ENCODE results near the gene CRHR2.

Gene CRHR2

GRCh38 chr7:30679664-30680063 lies 2.6 kb downstream of the CRHR2 start:
- no peak for DNase-seq (ENCODE audit: low read depth in 2 of 2)

- DNase-seq (ENCODE audit: low read depth in 2 of 2), result no peak
Measured at GRCh38 chr7:30678805-30679204, 3.5 kb downstream of the CRHR2 start.

- no peak for DNase-seq (ENCODE audit: low read depth in 2 of 2)
Measured at GRCh38 chr7:30674876-30675275, 7.4 kb downstream of the CRHR2 start.

DNA sequence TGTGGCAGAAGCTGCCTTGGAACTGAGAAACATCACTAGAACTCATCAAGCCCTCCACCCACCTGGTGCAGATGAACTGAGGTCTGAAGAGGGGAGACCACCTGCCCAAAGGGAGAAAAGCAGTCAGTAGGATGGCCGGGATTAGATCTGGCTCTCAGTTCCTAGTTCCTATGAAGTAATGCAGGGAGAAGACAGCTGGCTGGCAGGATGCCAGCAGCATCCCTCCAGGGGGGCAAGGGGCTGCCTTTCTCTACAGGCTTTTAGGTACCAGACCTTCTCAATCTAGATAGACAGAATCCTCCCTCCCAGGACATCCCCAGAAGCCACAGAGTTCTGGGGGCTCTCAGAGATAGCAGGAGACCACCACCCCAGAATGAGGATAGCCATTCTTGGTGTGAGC lies 7.8 kb downstream of the CRHR2 start:
- no peak for DNase-seq (ENCODE audit: low read depth in 2 of 2)

DNA sequence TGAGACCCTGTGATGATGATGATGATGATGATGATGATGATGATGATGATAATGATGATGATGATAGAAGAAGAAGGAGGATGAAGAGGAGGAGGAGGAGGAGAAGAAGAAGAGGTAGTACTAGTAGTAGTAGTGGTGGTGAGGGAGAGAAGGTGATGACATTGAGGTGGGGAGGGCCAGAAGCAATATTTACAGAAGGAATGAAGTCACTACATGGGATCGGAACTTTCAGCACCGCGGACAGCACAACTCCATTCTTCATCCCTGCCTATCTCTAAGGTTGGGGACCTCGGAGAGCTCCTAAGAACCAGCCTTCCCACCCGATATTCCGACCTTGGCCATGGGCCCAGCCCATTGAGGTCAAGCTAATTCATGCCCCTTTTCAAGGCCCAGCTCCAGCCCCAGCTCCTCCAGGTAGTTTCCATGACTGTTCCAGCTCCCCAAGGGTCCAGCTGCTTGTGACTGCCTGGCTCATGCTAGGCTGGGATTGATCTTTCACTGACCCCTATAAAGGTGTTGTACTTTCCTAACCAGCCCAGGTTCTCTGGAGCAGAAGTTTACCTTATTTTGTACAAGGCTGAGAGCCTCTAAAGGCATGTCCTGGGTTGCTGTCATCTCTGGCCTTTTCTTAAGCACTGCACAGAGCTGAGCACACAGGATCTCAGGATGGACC lies 10.3 kb downstream of the CRHR2 start:
- DNase-seq (ENCODE audit: low read depth in 2 of 2), result no peak

- DNase-seq (ENCODE audit: low read depth in 2 of 2), result no peak
Measured at GRCh38 chr7:30668102-30668501, 14.2 kb downstream of the CRHR2 start.

GRCh38 chr7:30667172-30667571 lies 15.1 kb downstream of the CRHR2 start:
- no peak for DNase-seq (ENCODE audit: low read depth in 2 of 2)

- DNase-seq (ENCODE audit: low read depth in 2 of 2), result no peak
Measured at GRCh38 chr7:30665449-30665848, 16.8 kb downstream of the CRHR2 start.

GRCh38 chr7:30665043-30665442 lies 17.2 kb downstream of the CRHR2 start:
- no peak for DNase-seq (ENCODE audit: low read depth in 2 of 2)

- DNase-seq (ENCODE audit: low read depth in 2 of 2), result no peak
Measured at GRCh38 chr7:30664184-30664885, 17.9 kb downstream of the CRHR2 start.

DNA sequence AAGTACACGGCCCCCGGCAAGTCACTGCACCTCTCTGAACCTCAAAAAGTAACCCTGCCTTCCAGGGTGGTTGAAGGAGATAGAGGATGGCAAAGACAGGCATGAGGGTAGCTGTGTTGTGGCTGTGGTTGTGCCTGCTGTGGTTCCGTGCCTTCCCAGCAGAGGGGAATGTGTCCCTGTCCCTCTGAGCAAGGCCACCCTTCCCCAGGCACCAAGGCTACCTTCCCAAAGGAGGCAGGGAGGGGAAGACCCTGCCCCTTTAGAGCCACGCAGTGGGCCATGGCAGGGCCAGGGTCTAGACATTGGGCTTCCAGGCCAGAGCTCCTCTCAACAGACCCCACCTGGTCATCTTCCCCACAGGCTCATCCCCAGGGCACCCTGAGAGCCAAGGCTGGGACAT lies 18.8 kb downstream of the CRHR2 start:
- DNase-seq (ENCODE audit: low read depth in 2 of 2), result no peak

DNA sequence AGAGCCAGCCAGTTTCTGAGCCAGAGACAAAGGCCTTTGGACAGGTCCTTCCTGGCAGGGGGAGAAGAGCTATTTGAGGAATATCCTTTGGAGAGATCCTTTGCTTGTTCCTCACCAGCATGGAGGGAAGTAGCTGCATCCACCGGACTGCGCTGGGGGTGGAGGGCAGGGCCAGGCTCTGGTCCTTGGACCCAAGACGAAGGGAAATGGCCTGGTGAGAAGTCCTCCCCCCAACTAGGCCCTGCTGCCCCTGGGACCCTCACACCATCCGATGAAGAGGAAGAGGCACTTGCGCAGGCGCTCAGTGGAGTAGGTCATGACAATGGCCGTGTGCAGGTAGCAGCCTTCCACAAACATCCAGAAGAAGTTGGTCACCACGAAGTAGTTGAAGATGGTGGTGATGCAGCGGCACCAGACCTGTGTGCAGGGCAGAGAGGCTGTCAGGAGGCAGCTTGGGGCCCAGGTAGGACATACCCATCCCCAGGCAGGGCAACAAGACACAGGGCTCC lies 19.8 kb downstream of the CRHR2 start:
- no peak for DNase-seq (ENCODE audit: low read depth in 2 of 2)

- DNase-seq (ENCODE audit: low read depth in 2 of 2), result no peak
Measured at GRCh38 chr7:30661926-30662325, 20.3 kb downstream of the CRHR2 start.

- no peak for DNase-seq (ENCODE audit: low read depth in 2 of 2)
Measured at GRCh38 chr7:30660331-30661255, 21.7 kb downstream of the CRHR2 start.

DNA sequence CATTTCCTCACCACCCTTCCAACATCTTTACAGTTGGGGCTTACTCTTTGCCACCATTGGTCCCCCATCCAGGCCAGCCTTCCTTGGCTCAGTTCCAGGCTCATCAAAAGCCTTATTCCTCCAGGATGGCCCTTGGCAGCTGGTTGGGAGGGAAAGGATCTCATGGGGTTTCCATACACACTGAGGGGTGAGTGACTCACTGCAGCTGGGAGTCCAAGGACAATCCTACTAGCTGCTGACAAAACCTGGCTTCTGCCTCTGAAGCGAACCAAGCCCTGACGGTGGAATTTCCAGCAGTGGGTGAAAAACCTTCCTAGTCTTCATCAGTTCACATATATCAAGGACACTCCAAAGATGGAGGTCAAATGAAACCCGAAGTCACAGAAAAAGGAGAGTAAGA lies 22.9 kb downstream of the CRHR2 start:
- DNase-seq (ENCODE audit: low read depth in 2 of 2), result no peak

DNA sequence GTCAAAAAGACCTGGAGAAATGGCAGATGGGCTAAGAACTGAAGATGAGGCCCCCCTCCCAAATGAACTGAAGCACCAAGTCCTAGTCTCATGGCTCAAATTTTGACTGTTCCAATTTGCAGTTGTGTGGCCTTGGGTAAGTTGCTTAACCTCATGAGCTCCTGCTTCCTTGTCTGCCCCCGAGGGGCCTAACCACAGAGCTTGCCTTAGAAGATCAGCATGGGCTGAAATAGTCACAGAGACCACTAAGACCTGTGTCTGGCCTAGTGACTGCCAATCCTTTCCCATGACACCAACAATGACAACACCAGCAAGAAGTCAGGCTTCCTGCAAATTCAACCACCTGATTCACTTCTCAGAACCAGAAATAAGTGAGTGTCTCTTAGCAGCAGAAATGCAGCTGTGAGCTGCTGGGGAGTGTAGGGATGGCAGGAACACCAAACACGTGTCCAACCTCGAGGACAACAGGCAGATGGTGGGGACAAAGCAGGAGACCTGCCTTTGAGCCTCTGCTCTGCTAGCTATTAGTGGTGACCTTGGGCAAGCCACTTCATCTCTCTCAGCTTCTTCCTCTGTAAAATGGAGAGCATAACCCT lies 23.7 kb downstream of the CRHR2 start:
- DNase-seq (ENCODE audit: low read depth in 2 of 2), result no peak

GRCh38 chr7:30657131-30657530 lies 25.1 kb downstream of the CRHR2 start:
- DNase-seq (ENCODE audit: low read depth in 2 of 2), result no peak

DNA sequence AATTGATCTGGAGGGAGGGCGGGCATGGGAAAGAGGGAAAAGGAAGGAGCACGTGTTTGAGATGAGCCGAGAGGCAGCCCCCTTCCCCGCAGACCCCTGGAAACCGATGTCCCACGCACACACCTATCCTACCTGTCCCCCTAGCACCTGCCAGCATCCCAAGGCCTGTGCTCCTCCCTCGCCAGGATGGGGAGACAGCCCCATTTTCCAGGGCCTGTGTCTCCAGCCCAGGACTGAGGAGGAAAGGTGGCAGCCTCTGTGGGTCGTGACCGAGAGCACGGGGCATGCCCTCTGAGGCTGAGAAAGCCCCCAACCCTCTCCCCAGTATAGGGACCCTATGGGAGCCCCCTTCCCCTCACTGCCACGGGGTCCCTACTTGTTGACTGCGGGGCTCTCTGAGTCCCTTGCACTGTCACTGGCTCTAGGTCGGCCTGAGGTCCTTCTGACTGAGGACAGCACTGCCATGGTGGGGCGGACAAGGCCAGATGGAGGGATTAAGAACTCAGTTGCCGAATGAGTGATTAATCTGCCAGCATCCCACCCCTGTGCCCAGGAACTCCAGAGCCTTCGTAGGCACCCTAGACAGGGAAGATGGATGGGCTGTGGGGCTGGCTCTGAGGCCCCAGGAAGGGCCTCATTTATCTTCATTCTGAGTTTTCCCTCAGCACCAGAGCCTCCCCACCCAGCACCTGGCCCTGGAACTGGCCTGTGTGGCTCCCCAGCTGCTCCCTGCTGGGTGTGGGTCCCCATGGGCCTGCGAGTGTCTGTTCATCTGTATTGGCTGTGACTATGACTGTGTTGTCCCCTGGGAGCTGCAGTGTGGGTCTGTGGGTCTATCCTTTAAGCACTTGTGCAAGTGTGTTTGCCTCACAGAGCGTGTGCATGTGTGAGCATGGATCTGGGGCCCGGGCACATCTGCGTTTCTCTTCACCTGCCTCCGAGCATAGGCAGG lies 26.0 kb downstream of the CRHR2 start:
- no peak for DNase-seq (ENCODE audit: low read depth in 2 of 2)

DNA sequence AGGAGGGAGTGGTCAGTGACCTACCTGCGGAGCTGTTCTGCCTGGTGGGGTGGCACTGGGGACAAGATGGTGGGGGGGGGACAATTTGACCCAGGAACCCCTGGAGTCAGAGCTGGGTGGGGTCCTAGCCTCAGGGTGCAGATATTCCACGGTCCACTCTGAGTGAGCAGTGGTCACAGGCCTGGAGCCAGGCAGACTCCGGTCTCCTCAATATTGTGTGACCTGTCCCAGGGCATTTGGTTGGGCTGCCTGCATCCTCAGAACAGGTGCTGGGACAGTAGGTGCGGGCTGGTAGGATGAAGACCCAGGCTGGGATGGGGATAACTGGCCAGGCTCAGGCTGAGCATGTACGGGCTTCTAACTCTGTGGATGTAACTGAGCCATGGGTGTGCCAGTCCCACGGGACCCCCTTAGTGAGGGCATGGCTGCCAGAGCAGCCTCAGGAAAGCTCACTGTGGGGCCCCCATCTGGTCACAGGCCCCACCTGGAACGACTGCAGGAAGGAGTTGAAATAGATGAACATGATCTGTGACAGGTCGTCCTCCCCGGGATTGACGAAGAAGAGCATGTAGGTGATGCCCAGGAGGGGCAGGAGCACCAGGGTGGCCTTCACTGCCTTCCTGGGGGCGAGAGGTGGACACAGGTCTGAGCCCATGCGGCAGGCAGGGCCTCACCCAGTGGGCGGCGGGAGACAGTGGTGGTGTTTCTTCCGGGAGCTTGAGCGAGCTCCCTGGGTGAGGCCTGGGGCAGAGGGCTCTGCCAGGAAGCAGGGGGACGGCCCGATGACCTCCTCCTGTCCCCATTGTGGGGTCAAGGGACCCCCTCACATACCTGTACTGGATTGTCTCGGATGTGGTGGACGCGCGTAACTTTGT lies 26.9 kb downstream of the CRHR2 start:
- no peak for DNase-seq (ENCODE audit: low read depth in 2 of 2)
